ENCODE measurements around the gene OR2AK2.

Gene OR2AK2, protein sequence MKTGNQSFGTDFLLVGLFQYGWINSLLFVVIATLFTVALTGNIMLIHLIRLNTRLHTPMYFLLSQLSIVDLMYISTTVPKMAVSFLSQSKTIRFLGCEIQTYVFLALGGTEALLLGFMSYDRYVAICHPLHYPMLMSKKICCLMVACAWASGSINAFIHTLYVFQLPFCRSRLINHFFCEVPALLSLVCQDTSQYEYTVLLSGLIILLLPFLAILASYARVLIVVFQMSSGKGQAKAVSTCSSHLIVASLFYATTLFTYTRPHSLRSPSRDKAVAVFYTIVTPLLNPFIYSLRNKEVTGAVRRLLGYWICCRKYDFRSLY

DNA sequence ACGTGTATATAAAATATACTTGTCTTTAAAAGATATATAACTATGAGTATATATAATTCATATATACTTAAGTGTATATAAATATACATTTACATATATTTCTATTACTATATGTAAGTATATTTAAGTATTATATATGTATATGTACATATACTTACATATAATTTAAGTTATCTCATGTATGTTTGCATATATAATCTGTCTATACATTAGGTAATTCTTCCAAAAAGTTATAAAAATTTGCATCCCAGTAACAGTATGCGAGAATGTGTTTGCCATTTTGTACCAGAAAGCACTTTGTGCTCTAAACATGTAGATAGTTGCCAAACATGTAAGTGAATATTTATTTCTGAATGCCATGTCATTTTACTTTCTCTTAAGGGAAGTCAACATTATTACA, at the start of gene OR2AK2:
TSS of gene OR2AK2 (plus strand) at position 301 of the 400 bp plus-strand sequence. CDS start 144 bp downstream, outside the sequence.
- DNase-seq = no peak

DNA sequence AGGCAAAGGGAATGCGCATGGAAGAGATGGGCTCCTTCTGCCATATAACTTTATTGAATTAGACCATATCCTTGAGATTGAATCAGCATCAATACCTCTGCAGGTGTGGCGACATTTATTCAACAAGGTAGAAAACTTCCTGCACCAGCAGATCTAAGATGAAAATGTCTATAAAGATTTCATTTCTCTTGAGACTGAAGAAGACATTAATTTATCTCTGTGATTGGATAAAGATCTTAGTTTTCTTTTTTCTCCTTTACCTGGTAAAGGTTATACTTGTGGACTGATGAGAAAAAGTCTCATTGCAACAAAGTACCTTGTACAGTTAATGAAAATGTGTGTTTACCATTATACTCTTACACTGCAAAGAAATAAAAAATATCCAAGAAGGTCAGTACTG, 45.1 kb upstream of the OR2AK2 start, which contains the start of gene OR2T8:
TSS of gene OR2T8 (plus strand) at position 301 of the 400 bp plus-strand sequence. CDS start 766 bp downstream, outside the sequence.
- DNase-seq = no peak

DNA sequence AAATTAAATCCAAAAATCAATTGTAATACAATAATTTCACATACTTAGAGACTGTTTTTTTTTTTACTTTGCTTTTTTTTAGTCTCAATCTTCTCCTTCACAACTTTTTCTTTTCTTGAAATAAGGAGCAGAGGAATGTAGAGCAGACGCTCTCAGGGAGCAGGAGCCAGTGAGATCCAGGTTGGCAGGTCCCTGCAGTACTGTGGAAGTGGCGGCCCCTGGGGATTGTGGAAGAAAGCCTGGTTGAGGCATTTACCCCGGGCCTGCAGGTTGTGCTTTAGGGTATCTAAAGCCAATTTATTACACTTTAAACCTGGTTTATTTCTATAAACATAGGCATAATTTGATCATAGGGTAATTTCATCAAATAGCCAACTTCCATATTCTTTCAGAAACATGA, 41.1 kb upstream of the OR2AK2 start:
- DNase-seq = no peak

DNA sequence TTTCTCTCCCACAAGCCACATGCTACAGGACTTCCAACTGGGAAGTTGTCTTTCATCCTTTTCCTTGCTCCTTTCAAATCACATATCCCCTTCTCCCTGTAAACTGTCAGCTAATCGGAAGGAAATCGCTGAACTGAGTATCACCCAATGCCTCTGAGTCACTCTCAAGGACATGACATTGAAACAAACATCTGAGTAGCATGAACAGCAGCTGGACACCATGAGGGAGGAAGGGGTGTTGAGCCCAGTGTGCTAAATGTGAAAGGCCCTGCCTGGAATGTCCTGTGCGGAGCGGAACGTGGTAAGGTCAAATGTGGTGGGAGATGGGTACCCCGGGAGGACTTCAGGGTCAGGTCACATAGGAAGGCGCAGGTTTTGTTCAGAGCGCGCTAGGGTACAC, 40.2 kb upstream of the OR2AK2 start, which contains the start of gene OR2AJ1:
TSS of gene OR2AJ1 (plus strand) at position 22 of the 400 bp plus-strand sequence. CDS start 8,880 bp downstream, outside the sequence.
- no peak for DNase-seq

DNA sequence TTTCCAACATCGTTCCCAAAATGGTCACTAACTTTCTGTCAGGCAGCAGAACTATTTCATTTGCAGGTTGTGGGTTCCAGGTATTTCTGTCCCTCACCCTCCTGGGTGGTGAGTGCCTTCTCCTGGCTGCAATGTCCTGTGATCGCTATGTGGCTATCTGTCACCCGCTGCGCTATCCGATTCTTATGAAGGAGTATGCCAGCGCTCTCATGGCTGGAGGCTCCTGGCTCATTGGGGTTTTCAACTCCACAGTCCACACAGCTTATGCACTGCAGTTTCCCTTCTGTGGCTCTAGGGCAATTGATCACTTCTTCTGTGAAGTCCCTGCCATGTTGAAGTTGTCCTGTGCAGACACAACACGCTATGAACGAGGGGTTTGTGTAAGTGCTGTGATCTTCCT, 31.0 kb upstream of the OR2AK2 start:
- no peak for DNase-seq

DNA sequence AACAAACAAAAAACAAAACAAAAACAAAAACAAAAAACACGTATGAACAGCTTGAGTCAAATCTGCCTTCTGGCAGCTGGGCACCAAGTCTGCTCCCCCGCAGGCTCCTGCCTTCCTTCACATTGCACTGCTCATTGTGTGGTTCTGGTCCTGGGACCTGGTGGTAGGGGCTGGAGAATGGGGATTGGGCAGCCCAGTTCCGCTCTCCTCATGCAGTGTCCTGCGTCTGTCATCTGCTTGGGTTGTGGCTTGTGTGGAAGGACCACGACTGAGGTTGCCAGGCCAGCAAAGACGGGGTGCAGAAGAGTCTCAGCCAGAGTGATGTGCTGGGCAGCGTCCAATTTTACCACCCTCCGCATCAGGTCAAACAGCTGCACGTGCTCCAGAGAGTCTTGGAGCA, 29.3 kb upstream of the OR2AK2 start:
- no peak for DNase-seq

DNA sequence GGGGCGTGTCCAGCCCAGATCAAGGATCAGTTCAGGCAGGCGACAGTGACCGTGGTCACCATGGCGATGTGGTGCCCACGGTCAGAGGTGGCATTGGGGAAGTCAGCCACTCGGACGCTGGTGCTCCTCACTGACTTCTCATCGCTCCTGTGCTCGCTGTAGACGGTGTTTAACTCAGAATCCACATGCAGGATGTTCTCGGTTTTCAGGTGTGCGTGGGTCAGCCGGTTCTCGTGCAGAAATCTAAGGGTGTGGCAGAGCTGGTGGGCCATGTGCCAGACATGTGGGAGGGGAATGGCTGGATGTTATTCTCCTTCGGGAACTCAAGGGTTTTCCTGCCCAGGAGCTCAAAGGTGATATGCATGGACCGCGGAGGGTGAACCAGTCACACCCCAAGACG, 28.6 kb upstream of the OR2AK2 start:
- DNase-seq = no peak

DNA sequence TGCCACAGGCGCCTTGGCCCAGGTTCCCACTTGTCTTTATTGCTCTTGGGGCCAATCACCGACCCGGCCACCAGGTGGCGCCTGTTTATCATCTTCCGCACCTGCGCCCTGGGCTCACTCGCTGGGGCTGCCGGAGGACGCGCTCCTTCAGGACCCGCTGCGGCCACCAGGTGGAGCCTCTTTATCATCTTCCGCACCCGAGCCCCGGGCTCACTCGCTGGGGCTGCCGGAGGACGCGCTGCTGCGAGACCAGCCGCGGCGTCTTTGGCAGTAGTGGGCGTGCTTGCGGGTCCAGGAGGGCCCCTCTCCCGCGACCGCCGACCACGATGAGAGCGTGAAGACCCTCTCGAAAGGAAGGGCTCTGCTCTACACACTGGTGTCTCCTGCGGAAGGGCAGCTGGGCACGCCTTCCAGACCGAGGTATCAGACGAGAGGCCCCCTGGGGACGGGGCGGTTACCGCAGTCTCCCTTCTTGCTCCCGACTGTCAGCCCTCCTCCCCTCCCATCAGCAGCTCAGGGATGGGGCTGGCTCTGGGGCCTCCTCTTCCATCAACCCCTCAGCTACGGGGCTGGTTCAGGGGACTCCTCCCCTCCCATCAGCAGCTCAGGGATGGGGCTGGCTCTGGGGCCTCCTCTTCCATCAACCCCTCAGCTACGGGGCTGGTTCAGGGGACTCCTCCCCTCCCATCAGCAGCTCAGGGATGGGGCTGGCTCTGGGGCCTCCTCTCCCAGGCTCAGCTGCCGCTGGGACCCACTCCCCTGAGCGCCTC, 27.9 kb upstream of the OR2AK2 start:
- DNase-seq = peak; percentile 97

DNA sequence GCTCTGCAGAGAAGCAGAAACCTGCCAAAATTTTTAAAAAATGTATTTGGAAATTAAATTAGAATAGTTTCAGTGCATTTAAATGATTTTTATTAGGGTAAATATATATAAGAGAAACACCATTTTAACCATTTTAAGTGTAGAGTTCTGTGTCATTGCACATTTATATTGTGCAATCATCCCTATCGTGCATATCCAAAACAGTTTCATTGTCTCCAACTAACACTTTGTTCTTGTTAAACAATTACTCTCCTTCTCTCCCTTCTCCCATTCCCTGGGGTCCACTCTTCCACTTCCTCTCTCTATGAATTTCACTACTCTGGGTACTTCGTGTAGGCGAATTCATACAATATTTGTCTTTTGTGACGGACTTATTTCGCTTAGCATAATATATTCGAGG, 22.4 kb upstream of the OR2AK2 start:
- no peak for DNase-seq

DNA sequence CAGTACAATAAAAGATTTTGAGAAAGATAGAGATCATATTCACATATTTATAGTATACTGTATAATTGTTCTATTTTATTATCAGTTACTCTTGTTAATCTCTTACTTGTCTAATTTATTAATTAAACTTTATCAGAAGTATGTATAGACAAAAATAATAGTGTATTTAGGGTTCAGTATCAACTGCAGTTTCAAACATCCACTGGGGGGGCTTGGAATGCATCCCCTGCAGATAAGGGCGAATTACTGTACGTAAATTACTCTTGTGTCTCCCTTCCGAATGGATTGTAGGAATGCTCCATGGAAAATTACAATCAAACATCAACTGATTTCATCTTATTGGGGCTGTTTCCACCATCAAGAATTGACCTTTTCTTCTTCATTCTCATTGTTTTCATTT, 16.5 kb upstream of the OR2AK2 start, which contains the start of gene OR2L8:
TSS of gene OR2L8 (plus strand) at position 301 of the 400 bp plus-strand sequence. CDS start at position 301, 0 bp downstream.
- DNase-seq = no peak

DNA sequence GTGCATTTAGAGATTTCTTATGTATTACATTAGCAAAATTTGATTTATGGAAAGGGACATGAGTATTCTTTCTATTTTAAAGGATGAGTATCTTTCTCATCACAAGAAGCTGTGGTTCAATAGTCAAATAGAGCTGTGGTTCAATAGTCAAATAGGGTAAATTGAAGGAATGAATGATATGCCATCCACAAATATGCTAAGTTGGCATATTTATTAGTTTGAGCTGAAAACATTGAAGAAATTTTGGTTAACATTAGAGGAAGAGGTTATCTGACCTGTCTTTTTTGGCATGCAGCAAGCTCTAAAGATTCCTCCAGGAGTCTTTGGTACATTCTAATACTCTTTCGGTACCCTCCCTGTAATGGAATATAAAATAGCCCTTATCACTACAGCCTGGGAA, 11.6 kb upstream of the OR2AK2 start:
- DNase-seq = no peak

DNA sequence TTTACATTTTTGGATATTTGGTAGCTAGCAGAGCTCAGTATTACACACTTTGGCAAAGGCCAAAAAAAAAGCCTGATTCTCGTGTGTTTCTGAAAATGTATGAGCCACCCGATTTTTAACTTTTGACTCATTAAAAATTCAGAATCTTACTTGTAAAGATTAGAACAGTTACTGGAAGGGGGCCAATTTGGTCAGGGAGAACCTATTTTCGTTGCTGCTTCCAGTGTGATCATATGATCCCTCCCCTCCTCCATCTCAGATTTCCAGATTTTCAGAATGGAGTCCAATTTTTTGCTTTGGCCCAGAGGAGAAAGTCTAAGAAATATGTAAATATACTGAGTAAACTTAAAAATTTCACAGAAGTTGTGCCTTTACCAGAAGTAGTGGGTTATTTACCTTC, 3.2 kb upstream of the OR2AK2 start:
- no peak for DNase-seq

DNA sequence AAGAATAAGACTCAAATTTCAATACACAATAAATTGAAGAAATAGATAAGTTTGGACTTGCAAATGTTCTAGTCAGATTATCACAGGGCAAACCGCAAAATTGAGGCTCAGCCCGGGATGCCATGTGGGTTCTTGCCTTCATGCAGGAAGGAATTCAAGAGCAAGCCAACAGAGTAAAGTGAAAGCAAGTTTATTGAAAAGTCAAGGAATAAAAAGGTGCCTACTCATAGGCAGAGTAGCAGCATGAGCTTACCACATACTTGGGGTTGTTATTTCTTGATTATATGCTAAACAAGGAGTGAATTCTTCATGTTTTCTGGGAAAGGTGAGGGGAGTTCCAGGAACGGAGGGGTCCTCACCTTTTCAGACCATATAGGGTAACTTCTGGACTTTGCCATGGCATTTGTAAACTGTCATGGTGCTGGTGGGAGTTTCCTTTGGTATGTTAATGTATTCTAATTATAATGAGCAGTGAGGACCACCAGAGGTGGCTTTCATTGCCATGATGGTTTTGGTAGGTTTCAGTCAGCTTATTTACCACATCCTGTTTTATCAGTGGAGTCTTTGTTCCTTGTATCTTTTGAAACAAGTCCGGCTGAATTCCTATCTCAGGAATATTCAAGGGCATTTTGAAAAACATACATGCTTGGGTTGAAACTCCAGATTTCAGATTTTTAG, 2.0 kb upstream of the OR2AK2 start:
- no peak for DNase-seq

DNA sequence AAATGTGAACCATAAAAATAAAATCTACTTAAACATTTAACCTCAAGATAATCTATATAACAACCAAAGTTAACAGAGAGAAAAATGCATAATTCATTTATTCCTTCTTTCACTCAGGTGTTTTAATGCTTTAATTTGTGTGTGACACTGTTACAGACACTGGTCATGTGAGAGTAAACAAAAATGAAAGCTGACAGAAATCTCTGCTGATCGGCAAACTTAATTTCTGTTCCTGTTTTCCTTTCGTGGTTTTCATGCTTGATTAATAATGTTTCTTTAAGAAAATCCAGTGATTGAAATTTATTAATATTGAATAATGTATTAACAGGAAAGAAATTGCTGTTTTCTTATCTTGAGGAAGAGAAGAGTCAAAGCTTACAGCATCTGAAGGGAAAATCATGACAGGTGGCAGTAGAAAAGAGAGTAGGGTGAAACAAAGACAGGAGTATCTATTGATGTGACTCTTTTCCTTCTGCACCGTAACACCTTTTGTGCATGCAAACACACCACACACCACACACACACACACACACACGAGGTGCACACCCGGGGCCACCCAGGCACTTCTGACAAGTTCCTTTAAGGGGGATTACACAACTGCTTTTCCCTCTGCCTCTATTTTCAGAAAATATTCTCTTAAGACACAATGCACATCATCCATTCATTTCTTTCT, 1.6 kb downstream of the OR2AK2 start:
- no peak for DNase-seq

DNA sequence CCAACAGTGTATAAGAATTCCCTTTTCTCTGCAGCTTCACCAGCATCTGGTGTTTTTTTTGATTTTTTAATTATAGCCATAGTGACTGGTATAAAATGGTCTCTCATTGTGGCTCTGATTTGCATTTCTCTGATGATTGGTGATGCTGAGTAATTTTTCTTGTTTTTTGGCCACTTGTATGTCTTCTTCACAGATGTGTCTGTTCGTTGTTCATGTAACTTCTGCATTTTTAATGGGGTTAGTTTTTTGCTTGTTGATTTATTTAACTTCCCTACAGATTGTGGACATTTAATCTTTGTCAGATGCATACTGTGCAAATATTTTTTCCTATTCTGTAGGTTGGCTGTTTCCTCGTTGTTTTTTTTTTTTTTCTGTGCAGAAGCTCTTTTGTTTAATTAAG, 28.0 kb downstream of the OR2AK2 start:
- DNase-seq = no peak

DNA sequence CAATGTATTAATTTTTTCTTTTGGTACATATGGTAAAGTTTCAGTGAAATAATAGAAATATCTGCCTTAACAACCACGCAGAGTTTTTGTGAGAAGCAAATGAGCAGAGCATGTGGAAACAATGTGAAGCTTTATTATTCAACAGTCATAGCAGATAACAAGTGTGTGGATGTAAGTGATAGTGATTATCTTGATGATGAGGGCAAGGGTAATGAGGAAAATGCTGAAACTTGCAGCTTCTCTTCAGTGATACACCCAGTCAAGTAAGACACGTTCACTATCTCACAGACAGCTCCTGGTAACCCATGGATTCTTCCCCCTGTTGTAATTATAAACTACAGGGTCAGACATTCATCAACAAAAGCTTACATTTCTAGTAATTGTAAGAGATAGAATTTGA, 33.8 kb downstream of the OR2AK2 start:
- DNase-seq = no peak

DNA sequence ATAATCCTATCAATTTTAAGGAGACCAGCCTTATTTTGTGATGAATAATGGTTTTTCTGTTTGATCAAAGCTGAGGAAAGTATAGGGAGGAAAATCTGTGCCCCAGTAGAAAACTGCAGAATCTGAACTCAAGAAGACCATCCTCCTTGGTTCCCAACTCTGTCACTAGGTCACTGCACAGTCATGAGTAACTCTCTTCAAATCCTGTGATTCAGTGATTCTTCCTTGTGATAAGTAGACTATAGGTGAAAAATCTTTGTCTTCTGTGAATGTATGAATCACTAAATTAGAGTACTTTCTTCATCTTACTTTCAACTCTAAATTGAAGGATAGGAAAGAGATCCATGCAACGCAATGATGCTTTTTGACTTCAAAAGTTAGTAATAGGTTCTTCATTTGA, 35.1 kb downstream of the OR2AK2 start:
- DNase-seq = no peak

DNA sequence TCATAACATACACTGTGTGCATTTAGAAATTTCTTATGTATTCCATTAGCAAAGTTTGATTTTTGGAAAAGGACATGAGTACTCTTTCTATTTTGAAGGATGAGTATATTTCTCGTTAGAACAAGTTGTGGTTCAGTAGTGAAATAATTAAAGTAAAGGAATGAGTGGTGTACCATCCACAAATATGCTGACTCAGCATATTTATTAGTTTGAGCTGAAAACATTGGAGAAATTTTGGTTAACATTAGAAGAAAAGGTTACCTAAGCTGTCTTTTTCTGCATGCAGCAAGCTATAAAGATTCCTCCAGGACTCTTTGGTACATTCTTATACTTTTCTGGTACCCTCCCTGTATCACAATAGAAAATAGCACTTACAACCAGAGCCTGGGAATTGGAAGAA, 42.7 kb downstream of the OR2AK2 start:
- DNase-seq = no peak

DNA sequence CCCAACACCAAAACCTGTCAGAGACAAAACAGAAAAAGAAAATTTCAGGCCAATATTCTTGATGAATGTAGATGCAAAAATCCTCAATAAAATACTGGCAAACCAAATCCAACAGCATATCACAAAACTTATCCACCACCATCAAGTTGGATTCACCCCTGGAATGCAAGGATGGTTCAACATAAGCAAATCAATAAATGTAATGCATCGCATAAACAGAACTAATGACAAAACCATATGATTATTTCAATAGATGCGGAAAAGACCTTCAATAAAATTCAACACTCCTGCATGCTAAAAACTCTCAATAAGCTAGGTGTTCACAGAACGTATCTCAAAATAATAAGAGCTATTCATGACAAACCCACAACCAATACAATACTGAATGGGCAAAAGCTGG, 44.6 kb downstream of the OR2AK2 start:
- no peak for DNase-seq

DNA sequence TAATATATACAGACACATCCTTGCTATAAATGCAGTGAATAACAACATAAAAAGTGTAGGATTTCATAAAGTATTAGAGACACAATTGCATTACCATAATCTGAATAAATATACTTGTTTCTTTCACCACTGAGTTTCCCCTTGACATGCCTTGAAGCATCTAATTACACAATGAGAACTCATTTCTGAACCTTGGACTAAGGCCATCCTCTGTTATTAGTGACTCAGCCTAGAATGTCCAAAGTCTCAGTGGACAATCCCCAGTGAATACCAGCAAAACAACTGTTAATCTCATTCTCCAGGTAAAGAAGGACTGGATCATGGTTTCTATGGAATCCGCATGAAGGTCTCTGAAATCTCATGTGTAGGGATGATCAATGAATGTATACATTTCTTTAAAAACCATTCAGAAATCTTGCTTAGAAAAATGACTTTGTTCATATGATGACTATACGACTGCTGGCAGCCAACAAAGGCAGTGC, 48.2 kb downstream of the OR2AK2 start, which contains the start of gene OR2L5:
TSS of gene OR2L5 (plus strand) at position 432 of the 482 bp plus-strand sequence. CDS start 8,288 bp downstream, outside the sequence.
- DNase-seq = no peak

DNA sequence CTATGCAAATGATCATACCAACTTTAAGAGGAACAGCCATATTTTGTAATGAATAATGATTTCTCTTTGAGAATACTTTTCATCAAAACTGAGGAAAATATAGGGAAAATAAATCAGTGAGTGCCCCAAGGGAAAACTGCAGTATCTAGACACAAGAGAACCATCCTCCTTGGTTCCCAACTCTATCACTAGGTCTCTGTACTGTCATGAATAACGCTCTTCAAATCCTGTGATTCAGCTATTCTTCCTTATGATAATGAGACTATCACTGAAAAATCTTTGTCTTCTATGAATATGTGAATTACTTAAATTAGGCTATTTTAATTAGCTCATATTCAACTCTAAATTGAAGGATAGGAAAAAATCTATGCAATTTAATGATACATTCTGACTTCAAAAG, 50.8 kb downstream of the OR2AK2 start:
- no peak for DNase-seq

All from activated CD8-positive, alpha-beta memory T cell treated with anti-CD3 and anti-CD28 coated beads, Interleukin-2, amount 50 U/mL, for 48 hours (primary cell).